ENCODE measurements around the gene FSTL4. TPM values are rescaled to one million over a fixed set of nuclear protein-coding genes. Genes with fewer than 3 reads are reported as not detected.
A peak's percentile ranks its signal among the peaks of the same experiment; 100 is the strongest.

The FSTL4 gene
- total RNA-seq, 1 donor from 2014 or later, result not detected

DNA sequence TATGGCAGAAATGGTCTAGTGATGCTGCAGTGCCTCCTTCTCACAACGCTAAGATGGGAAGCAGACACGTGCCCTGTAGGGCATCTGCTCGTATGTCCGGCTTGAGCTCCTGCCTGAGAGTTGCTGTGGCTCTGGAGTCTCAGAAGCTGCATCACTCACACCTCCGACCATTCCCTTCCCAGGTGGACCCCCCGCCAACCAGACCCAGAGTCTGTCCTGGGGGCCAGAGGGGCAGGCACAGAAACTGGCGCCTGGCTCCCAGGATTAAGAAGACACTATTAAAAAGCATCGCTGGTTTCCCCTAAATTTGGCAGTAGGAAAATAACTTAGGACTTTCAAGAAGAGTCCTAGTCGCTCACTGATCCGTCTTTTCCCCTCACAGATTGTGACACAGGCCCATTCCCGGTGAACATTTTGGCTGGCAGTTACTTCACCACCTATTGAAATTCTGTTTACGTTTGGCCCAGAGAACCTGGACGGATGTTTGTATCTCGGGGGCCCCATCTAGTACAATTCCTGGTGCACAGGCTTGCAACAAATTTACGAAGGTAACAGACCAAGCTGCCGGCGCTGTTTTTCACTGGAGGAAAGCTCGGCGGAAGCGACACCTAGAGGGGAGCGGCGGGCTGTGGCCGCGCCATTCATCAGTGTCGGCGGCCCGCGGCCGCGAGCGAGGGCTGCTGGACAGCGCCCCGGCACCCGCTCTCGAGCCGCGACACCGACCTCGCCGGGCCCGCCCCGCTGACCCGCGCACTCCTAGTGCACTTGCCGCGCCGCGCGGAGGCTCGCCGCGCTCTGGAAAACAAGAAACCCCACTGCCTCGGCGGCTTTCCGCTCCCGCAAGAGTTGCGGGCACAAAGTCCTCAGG is 1.6 kb downstream of the FSTL4 start:
- peak; percentile 9 for DNase-seq (ENCODE audit: low read depth)

DNA sequence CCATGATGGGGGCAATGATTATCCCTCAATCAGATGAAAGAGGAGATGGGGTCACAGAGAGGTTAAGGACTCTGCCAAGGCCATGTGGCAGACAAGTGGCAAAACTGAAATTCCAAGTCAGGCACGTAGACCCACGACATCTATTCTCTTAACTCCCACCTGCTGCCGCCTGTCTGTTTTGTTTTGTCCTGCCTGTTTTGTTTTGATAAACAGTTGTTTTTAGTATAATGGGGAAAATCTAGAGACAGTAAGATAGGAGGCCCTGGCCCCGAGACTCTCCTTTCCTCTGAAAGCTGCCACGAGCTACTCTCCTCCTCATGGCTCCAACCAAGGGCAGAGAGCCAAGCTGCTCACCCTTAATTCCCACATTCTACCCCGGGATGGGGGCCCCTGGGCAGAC is 4.9 kb downstream of the FSTL4 start:
- DNase-seq (ENCODE audit: low read depth), result no peak

GRCh38 chr5:133606835-133607234 is 5.5 kb downstream of the FSTL4 start:
- no peak for DNase-seq (ENCODE audit: low read depth)

GRCh38 chr5:133605323-133605722 is 7.0 kb downstream of the FSTL4 start:
- DNase-seq (ENCODE audit: low read depth), result no peak

- DNase-seq (ENCODE audit: low read depth), result no peak
Observed at GRCh38 chr5:133603711-133604110, 8.6 kb downstream of the FSTL4 start.

DNA sequence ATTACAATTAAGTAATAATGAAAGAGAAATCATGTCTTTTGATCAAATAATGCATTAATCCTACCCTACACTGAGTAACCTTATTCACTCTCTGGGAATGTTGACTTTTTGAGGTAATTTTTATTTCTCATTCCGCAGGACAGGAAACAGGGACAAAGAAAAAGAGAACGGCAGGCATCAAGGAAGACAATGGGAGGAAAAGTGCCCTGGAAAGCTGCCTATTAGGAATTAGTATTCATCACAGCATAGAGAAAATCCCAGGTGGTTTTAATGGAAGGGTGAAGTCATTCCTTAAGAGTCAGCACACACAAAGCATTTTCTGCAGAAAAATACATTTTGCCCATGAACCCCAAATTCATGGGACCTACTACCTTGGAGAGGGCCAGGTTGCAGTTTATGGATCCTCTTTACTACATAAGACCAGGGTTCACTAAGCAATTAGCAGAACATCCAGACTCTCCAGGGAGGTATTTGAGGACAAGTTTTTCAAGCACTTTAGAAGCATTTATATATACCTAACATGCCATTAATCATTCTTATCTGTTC is 9.4 kb downstream of the FSTL4 start:
- DNase-seq (ENCODE audit: low read depth), result no peak

GRCh38 chr5:133599600-133599999 is 12.7 kb downstream of the FSTL4 start:
- DNase-seq (ENCODE audit: low read depth), result no peak

DNA sequence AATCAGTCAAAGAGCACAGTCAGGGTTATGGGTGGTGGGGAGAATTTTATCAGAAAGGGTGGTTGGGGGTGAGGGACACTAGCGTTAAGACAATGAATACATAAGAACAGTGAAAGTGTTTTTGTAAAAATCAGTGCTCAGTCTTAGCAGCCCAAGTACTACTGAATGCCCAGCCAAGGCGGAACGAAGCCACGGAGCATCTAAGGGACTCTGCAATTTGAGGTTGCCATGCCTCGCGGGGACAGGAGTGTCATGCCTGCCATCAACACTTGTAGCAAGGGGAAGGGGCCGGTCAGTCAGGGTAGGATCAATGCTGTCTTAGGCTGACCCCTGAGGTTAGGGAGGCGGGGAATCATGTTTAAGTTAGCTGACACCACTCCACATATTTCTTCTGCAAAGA is 13.3 kb downstream of the FSTL4 start:
- DNase-seq (ENCODE audit: low read depth), result no peak

DNA sequence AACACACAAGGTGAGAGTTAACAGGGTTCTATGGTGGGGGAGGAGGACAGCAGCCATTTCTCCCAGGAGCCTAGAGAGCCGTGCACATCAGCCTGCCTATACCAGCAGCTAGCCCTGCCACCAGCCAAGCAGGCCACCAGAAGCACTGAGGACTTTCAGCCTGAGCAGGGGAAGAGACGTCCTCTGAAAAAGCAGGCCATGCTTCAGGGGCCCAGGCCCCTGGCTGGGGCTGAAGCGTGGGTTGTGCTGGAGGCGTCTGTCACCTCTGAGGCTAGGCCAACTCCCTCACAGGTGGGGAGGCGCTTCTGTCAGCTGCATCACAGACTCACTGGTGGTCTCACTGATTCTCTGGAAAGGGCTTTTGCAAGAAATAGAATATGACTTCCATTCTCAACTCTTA is 16.3 kb downstream of the FSTL4 start:
- DNase-seq (ENCODE audit: low read depth), result no peak

DNA sequence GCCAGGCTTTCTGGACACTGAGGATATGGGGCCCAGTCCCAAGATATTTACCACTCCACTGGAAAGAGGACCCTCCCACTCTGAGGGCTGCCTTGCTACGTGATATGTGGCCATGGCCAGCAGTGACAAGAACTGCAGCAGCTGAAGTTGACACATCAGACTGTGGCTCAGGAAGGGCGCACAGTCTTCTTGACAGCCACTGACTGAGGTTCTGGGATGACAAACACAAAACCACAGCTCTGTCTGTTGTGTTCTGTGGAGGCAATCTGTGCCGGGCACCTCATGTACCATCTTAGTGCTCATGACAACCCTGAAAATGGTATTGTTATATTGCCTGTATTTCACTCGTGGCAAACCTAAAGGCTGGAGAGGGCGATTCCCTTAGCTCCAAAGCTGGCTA is 16.9 kb downstream of the FSTL4 start:
- DNase-seq (ENCODE audit: low read depth), result no peak

GRCh38 chr5:133589286-133589685 is 23.1 kb downstream of the FSTL4 start:
- DNase-seq (ENCODE audit: low read depth), result no peak

DNA sequence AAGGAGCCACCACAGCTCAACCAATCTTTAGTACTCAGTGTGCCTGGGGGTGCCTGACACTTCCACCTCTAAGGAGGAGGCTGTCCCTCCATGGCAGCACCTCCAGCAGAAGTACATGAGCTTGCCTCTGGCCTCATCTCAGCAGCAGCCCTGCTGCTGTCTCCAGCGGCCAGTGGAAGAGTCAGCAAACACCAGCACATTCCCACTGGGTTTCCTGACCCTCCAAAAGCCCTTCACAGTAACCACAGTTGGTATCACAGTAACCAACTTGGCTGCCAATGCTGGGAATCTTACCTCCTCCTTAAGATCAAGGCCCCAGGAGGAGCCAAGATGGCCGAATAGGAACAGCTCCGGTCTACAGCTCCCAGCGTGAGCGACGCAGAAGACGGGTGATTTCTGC is 29.4 kb downstream of the FSTL4 start:
- DNase-seq (ENCODE audit: low read depth), result no peak

- no peak for DNase-seq (ENCODE audit: low read depth)
Observed at GRCh38 chr5:133581918-133582317, 30.4 kb downstream of the FSTL4 start.

GRCh38 chr5:133581348-133581747 is 31.0 kb downstream of the FSTL4 start:
- DNase-seq (ENCODE audit: low read depth), result no peak

DNA sequence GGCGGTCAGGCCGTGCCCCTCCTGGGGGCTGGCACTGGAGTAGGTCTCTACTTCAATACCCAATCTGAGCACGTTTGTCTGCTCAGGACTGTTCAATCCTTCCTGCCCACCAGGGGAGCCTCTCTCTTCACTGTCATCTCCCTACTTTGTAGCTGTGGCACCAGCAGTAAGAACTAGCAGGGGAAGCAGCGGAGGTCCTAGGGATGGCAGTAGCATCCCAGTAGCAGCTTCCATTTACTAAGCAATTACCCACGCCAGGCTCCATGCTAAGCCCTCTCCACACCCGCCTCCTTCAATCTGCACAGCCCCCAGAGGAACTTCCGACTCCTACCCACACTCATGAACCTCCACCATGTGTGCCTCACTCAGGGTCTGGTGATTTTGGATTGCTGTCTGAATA is 31.7 kb downstream of the FSTL4 start:
- DNase-seq (ENCODE audit: low read depth), result no peak

- no peak for DNase-seq (ENCODE audit: low read depth)
Observed at GRCh38 chr5:133579766-133580165, 32.6 kb downstream of the FSTL4 start.

- no peak for DNase-seq (ENCODE audit: low read depth)
Observed at GRCh38 chr5:133569347-133569746, 43.0 kb downstream of the FSTL4 start.

DNA sequence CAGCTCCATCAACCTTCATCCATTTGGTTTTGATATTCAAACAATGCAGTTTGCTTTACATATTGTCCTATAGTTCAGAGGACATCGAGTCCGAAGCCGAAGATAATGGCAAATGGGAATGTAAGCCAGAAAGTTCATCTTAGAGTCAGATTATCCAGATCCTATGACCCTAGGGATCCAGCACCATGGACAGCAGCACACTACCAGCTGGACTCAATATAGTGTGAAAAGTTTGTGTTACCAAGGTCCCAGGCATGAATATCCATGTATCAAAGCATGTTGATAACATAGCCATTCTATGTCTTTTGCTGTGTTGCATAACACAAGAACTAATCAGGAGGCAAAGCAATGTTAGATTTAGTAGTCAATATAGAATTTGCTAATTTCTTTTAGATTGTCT is 46.3 kb downstream of the FSTL4 start:
- DNase-seq (ENCODE audit: low read depth), result peak; percentile 21

- DNase-seq (ENCODE audit: low read depth), result no peak
Observed at GRCh38 chr5:133564921-133565565, 47.3 kb downstream of the FSTL4 start.

- DNase-seq (ENCODE audit: low read depth), result no peak
Observed at GRCh38 chr5:133562554-133562953, 49.8 kb downstream of the FSTL4 start.

GRCh38 chr5:133559960-133560359 is 52.4 kb downstream of the FSTL4 start:
- no peak for DNase-seq (ENCODE audit: low read depth)

GRCh38 chr5:133556551-133556950 is 55.8 kb downstream of the FSTL4 start:
- no peak for DNase-seq (ENCODE audit: low read depth)

DNA sequence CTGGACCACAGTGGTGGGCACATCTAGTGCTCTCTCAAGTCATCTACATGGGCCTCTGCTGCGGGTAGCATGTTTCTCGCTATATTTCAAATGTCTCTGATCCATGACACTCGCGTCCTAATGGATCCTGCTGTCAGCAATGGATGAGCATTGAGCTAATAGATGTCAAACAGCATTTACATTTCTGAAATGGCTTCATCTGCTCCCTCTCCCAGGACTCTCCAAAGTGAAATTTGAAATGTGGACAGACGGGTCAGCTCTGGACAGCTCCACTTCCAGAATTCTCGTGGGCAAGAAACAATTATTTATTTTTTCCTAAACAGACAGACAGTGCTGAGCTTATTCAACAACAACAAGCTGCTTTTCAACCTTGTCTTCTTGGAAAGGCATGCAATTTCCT is 58.1 kb downstream of the FSTL4 start:
- no peak for DNase-seq (ENCODE audit: low read depth)
